ENCODE measurements around the gene STARD10. TPM values are rescaled to one million over a fixed set of nuclear protein-coding genes. Genes with fewer than 3 reads are reported as not detected.
"Not testable (repeated sequence)": the region's sequence is repeated elsewhere in the genome, so short reads cannot be mapped to it uniquely, and the experiment has no call there.

Gene STARD10
- polyA plus RNA-seq, 1 donor from 2014 or later = 33.4 TPM

DNA sequence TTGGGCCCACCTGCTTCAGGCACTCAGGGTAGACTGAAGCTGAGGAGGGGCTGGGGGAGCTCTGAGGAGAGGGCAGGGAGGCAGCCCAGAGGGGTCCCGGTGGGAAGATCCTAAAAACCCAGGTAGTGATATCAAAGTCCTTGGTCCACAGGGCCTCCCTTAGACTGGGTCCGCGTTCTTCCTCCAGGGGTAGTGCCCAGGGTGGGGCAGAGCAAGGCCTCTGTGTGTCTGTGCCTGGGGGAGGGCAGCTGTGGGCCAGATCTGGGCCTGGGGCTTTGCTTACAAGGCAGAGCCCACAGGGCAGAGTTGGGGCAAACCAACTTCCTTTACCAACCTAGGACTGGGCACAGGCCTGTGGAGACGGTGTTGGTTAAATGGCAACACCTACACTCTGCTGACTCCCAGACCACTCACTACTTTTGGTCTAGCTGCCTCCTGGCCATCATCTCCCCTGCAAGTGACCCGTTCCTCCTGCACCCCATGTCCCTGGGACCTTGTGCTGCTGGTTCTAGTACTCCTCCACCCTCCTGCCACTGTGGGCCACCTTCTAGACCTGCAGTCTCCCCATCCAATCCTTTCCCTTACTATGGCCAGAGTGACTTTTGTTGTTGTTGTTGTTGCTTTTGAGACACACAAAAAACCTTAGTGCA is 36.2 kb upstream of the STARD10 start:
- Mint-ChIP-seq H3K4me3 (peak overlapping the region in 1 of 4 donors; percentile 45), H3K9me3 (no peaks in the 10 kb centered on the region), H3K27ac (peak overlapping the region in 2 of 3 donors; percentile 75 to 97), H3K4me1 (peaks cover 12 to 25% (median 17%) of the 10 kb centered on the region in 3 donors), H3K27me3 (no peaks in the 10 kb centered on the region), H3K36me3 (peaks cover 2% of the 10 kb centered on the region)

DNA sequence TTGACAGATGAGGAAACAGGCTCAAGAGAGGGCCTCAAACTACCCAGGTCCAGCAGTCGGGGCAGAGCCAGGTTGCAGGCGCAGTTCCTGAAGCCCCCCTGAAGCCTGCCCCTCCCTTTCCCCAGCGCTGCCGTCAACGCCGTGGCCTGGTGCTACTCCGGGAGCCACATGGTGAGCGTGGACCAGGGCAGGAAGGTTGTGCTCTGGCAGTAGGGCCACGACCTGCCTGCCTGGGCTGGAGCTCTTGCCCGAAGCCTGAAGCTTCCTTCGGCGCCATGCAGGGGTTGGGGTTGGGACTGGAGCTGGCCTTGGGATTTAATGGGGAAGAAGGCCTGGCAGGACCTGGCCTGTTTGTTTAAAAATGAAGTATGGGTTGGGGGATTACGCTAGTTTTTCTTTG is 35.3 kb upstream of the STARD10 start:
- H3K27ac Mint-ChIP-seq = peak overlapping the region; percentile 63 to 97 (median 75)
- peaks cover 4% of the 10 kb centered on the region for H3K36me3 Mint-ChIP-seq
- peak overlapping the region in 1 of 4 donors; percentile 41 for H3K4me3 Mint-ChIP-seq
- no peaks in the 10 kb centered on the region for H3K27me3 Mint-ChIP-seq
- H3K9me3 Mint-ChIP-seq = no peaks in the 10 kb centered on the region
- H3K4me1 Mint-ChIP-seq = peaks cover 12 to 27% (median 22%) of the 10 kb centered on the region in 3 donors

DNA sequence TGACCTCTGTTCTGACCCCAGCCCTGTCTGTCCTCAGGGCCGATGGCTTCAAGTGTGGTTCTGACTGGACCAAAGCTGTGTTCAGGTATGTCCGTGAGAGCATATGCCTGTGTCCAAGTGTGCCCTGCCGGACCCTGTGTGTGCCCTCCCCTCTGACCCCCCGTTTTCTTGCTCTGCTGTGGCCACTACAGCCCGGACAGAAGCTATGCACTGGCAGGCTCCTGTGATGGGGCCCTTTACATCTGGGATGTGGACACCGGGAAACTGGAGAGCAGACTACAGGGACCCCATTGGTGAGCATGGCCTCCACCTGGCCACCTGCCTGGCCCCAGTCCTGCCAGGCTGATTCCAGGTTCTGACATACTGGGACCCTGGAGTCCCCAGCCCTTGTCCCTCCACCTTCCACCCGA is 34.9 kb upstream of the STARD10 start:
- H3K27me3 Mint-ChIP-seq = no peaks in the 10 kb centered on the region
- peak overlapping the region; percentile 73 to 97 (median 86) for H3K27ac Mint-ChIP-seq
- H3K4me3 Mint-ChIP-seq = peak overlapping the region in 1 of 4 donors; percentile 41
- H3K4me1 Mint-ChIP-seq = peaks cover 15 to 27% (median 22%) of the 10 kb centered on the region in 3 donors
- H3K36me3 Mint-ChIP-seq = peaks cover 4% of the 10 kb centered on the region
- H3K9me3 Mint-ChIP-seq = no peaks in the 10 kb centered on the region

DNA sequence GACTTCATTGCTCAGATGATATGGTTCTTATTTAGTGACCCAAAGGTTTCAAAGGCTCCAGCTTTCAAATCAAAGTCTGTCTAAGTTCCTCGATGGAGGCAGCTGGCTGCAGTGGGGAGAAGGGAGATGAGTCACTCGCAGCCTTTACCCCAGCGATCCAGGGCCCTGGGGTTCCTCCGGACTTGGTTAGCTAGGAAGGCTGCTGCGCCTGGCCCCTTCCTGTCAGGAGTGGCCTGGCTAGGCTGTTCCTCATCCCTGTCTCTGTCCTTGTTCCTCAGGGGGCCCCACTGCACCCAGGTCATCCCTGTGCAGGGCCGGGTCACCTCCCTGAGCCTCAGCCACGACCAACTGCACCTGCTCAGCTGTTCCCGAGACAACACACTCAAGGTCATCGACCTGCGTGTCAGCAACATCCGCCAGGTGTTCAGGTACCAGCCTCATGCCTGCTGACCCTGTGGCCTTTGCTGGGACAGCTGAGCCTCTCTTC is 34.3 kb upstream of the STARD10 start:
- H3K4me3 Mint-ChIP-seq = peak overlapping the region in 3 of 4 donors; percentile 39 to 52 (median 41)
- peaks cover 4% of the 10 kb centered on the region for H3K36me3 Mint-ChIP-seq
- no peaks in the 10 kb centered on the region for H3K9me3 Mint-ChIP-seq
- no peaks in the 10 kb centered on the region for H3K27me3 Mint-ChIP-seq
- H3K27ac Mint-ChIP-seq = peak overlapping the region; percentile 73 to 97 (median 89)
- peaks cover 20 to 27% (median 22%) of the 10 kb centered on the region in 3 donors for H3K4me1 Mint-ChIP-seq

DNA sequence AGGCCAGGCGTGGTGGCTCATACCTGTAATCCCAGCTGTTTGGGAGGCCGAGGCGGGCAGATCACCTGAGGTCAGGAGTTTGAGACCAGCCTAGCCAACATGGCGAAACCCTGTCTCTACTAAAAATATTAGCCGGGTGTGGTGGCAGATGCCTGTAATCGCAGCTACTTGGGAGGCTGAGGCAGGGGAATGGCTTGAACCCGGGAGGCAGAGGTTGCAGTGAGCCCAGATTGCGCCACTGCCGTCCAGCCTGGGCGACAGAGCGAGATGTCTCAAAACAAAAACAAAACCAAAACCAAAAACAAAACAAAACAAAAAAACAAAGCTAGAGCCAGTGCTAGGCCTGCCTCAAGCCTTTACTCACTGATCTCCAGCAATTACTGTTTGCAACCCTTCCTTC is 33.8 kb upstream of the STARD10 start:
- H3K9me3 Mint-ChIP-seq, H3K27me3 Mint-ChIP-seq, H3K36me3 Mint-ChIP-seq: not testable (repeated sequence)
- Mint-ChIP-seq H3K4me3 (peak overlapping the region in 2 of 4 donors; percentile 41 to 55), H3K4me1 (peaks cover 22 to 25% (median 23%) of the 10 kb centered on the region in 3 donors), H3K27ac (peak overlapping the region; percentile 73 to 97 (median 89))

DNA sequence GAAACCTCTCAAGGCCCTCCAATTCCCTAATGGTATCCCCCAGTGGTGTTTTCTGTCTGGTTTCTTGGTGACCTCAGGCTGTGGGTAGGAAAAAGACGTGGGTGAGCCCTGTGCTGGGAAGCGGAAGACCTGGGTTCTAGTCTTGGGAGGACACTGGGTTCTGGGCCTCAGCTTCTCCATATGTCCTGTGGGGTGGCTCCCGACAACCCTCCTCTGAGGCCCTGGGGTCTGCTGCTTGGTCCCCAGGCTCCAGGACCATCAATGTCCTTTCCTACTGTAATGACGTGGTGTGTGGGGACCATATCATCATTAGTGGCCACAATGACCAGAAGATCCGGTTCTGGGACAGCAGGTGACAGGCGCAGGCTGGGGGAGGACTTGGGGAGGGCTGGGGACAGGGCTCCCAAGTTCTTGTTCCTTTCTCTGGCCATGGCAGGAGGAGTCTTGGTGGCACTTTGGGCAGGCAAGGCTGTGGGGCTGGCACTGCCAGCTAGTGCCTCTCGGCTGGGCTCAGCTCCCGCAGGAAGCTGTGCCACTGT is 33.2 kb upstream of the STARD10 start:
- Mint-ChIP-seq H3K9me3 (no peaks in the 10 kb centered on the region), H3K27me3 (no peaks in the 10 kb centered on the region), H3K36me3 (peaks cover 4% of the 10 kb centered on the region), H3K4me1 (peaks cover 24 to 26% (median 25%) of the 10 kb centered on the region in 3 donors), H3K4me3 (peak overlapping the region in 2 of 4 donors; percentile 37 to 41), H3K27ac (peak overlapping the region in 2 of 3 donors; percentile 73 to 97)

DNA sequence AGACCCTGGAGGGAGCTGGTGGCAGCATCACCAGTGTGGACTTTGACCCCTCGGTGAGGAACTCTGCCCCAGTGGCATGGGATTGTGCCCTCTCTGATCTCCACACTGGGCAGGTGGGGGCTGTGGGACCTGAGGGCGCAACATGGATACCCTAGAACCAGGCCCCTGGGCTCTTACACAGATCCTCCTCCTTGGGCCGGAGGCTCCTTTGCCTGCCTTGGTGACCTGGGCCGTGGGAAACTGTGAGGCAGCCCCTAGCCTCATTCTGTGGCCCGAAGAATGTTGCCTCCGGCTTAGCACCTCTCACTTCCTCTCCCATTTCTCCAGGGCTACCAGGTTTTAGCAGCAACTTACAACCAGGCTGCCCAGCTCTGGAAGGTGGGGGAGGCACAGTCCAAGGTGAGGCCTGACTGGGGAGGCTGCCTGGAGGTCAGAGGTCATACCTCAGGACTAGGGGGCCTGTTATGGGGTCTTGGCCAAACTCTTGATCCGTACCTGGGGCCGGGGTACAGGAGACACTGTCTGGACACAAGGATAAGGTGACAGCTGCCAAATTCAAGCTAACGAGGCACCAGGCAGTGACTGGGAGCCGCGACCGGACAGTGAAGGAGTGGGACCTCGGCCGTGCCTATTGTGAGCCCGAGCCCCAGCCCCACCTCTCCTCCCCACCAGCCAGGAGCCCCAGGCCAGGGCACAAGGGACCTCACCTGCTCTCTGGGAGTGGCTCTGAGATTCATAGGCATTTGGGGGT is 32.5 kb upstream of the STARD10 start:
- H3K9me3 Mint-ChIP-seq = no peaks in the 10 kb centered on the region
- H3K27ac Mint-ChIP-seq = peak overlapping the region in 2 of 3 donors; percentile 84 to 97
- peak overlapping the region in 1 of 4 donors; percentile 50 for H3K4me3 Mint-ChIP-seq
- H3K36me3 Mint-ChIP-seq = peaks cover 4% of the 10 kb centered on the region
- H3K27me3 Mint-ChIP-seq = no peaks in the 10 kb centered on the region
- H3K4me1 Mint-ChIP-seq = peaks cover 21 to 25% (median 21%) of the 10 kb centered on the region in 3 donors

DNA sequence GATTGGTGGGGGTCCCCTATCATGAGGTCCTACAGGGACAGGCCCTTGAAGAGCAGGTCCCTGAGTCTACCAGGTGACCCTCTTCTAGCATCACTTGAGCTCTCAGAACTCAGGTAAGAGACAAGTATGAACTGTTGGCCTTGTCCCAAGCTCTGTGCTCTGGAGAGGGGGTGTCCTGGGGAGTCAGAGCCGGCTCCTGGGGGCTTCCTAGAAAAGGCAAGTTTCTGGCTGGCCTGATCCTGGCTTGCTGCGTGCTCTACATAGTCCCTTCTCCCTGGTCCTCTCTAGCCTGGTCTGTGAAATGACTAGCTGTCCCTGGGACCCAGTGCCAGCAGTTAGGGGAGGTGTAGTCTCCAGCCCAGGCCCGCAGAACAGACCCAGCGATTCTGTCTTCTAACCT is 31.8 kb upstream of the STARD10 start:
- Mint-ChIP-seq H3K4me1 (peaks cover 23 to 26% (median 25%) of the 10 kb centered on the region in 3 donors), H3K27ac (peak overlapping the region; percentile 83 to 97 (median 91)), H3K27me3 (no peaks in the 10 kb centered on the region), H3K9me3 (no peaks in the 10 kb centered on the region), H3K36me3 (peaks cover 4% of the 10 kb centered on the region), H3K4me3 (peak overlapping the region in 1 of 4 donors; percentile 50)

DNA sequence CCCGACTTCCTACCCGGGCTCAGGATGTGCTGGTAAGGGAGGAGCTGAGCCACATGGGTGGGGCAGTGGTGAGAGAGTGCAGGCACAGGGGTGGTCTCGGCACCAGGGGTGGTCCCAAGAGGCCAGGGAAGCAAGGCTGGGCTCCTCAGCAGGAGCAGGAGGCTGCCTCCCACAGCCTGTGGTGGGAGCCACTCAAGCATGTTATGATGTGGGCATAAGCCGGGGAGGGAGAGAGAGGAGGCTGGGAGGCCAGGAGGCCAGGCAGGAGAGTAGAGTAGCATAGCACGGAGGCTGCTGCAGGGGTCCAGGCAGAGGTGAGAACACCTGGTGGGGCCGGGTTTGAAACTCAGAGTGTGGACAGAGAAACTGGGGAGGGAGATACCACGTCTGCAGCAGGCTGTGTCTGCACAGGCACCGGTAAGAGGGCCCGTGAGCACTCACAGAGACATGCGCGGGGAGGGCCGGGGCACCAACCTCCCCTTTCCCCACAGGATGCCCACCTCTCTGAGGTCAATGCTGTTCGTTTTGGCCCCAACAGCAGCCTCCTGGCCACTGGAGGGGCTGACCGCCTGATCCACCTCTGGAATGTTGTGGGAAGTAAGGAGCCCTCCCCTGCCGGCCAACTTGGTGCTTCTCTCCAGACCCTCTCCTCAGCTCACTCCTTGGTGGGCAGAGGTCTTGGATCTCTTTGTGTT is 31.1 kb upstream of the STARD10 start:
- Mint-ChIP-seq H3K4me1 (peaks cover 21 to 25% (median 22%) of the 10 kb centered on the region in 3 donors), H3K4me3 (peak overlapping the region in 2 of 4 donors; percentile 37 to 82), H3K27ac (peak overlapping the region; percentile 83 to 97 (median 91)), H3K9me3 (no peaks in the 10 kb centered on the region), H3K27me3 (no peaks in the 10 kb centered on the region), H3K36me3 (peaks cover 2% of the 10 kb centered on the region)

DNA sequence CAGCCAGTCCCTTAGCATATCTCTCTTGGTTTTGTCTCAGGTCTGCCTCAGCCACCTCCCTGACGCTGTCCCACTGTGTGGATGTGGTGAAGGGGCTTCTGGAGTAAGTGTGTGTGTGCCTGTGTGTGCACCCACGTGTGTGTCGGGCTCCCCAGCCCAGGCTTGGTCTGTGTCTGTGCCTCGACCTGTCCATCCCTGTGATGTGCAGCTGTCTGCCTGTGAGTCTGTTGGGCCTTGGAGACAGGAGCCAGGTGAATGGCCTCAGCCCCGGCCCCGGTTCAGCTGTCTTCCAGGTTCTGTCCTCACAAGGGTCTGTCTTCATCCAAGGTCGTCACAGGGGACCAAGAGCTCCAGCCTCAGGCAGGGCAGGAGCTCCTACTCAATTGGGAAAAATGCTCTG is 30.2 kb upstream of the STARD10 start:
- Mint-ChIP-seq H3K27me3 (no peaks in the 10 kb centered on the region), H3K4me3 (peak overlapping the region in 1 of 4 donors; percentile 82), H3K27ac (peak overlapping the region; percentile 96 to 97 (median 97)), H3K4me1 (peaks cover 21 to 25% (median 25%) of the 10 kb centered on the region in 3 donors), H3K9me3 (no peaks in the 10 kb centered on the region), H3K36me3 (peaks cover 2% of the 10 kb centered on the region)

DNA sequence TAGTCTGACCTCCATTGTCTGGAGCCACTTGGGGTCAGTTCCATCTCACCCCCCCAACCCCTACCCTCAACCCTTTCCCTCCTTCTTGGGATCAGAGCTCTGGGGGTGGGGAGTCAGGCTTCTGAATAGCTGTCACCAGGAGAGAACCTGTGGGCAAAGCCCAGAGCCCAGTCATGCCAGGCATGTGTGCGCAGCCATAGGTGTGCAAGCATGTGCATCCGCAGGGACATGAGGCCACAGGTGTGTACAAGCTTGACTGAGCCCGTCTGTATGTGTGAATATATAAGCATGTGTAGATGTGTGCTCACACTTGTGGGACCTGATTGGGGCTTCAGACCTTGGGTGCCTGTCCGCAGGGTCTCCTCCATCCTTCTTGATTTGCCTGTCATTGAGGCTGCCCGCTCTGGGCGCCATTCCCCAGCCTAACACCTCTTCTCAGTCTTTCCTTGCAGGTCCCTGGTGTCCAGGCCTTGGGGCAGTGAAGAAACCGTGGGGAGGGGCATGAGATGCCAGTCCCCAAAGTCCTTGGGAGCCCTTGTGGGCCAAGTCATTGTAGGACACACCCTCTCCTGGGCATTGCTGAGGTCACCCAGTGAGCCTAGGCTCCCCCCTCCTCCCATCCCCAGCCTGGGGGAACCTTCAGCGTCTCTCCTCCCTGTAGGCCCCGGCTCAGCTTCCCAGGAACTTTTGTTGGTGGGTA is 29.4 kb upstream of the STARD10 start:
- H3K4me1 Mint-ChIP-seq = peaks cover 21 to 26% (median 23%) of the 10 kb centered on the region in 3 donors
- peaks cover 2% of the 10 kb centered on the region for H3K36me3 Mint-ChIP-seq
- no peaks in the 10 kb centered on the region for H3K27me3 Mint-ChIP-seq
- peak overlapping the region; percentile 96 to 97 (median 97) for H3K27ac Mint-ChIP-seq
- H3K4me3 Mint-ChIP-seq = peak overlapping the region in 3 of 4 donors; percentile 67 to 82 (median 75)
- no peaks in the 10 kb centered on the region for H3K9me3 Mint-ChIP-seq

DNA sequence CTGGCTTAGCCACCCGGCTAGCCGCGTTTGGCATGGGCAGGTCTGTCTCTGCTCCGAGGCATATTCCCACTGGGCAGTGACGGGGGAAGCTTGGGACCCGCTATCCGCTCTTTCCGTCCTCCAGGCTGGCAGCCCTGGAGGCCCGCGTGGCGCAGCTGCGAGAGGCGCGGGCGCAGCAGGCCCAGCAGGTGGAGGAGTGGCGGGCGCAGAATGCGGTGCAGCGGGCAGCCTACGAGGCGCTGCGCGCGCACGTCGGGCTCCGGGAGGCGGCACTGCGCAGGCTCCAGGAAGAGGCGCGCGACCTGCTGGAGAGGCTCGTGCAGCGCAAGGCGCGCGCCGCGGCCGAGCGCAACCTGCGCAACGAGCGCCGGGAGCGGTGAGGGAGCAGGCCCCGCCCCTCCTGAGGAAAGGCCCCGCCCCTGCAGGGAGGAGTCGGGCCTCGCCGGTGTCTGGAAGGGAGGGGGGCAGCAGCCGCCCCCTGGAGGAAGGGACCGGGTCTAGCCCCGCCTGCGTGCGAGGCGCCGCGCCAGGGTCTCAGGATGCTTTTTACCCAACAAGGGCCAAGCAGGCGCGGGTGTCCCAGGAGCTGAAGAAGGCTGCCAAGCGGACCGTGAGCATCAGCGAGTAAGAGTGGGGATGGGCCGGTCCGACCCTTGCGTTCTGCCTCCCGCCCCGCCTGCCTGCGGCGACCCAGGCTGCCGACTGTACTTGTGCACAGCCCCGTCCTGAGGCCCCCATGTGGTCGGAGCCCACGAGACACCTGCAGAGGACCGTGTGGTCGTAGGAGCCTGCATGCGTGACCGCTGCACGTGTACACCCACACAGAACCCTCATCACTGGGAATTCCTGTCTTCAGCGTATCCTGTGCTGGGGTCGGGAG is 28.3 kb upstream of the STARD10 start:
- Mint-ChIP-seq H3K27ac (peak overlapping the region; percentile 96 to 97 (median 97)), H3K36me3 (peaks cover 3% of the 10 kb centered on the region), H3K27me3 (no peaks in the 10 kb centered on the region), H3K4me1 (peaks cover 23 to 25% (median 24%) of the 10 kb centered on the region in 3 donors), H3K4me3 (peak overlapping the region; percentile 32 to 82 (median 58)), H3K9me3 (no peaks in the 10 kb centered on the region)

DNA sequence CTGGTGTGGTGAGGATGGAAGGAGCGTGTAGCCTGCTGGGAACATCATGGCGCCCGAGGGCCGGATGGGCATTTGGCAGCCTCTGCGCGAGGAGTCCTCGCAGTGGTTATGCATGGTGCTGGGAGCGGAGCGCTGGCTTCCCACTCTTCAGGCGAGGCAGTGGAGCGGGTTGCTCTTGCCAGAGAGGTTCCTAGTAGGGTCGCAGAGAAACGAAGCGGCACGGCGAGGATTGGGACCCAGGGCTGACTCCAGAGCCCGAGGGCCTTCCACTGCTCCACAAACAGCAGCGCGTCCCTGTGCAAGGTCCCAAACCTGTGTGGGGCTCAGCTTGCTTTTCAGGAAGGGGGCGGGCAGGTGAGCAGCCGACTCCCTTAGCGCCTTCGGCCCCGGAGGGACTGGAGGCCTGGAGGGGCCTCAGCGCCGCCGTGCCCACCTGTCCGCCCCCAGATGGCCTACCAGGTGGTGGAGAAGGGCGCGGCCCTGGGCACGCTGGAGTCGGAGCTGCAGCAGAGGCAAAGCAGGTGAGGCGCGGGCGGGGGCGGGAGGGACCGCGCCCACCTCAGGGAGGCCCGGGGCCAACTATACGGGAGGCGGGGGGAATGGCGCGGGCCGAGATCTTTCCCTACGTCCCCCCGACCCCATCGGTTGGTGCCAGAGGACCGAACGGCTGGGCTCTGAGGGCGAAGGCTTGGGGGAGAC is 27.5 kb upstream of the STARD10 start:
- Mint-ChIP-seq H3K4me3 (peak overlapping the region in 3 of 4 donors; percentile 38 to 82 (median 65)), H3K36me3 (peaks cover 3% of the 10 kb centered on the region), H3K27me3 (no peaks in the 10 kb centered on the region), H3K9me3 (no peaks in the 10 kb centered on the region), H3K4me1 (peaks cover 23 to 25% (median 23%) of the 10 kb centered on the region in 3 donors), H3K27ac (peak overlapping the region; percentile 13 to 82 (median 46))

All from IgD-negative memory B cell (primary cell).